SU-DHL-6 (cell line): Measurements from ENCODE around the gene ADPRHL1.

ENCODE experiments used
- H2AFZ ChIP-seq: fragments of 200-600 bp; sonication (generic); 2 replicates; pipeline ENCODE4 v1.6.1; 2014; ENCODE audit warnings: low read depth, mild to moderate bottlenecking, moderate library complexity, mixed read lengths, antibody characterized with exemption, low read length; ENCODE audit not compliant: severe bottlenecking
- H3F3A ChIP-seq: fragments of 200-600 bp; shearing (Covaris generic); 2 replicates; pipeline ENCODE4 v1.6.0; 2016; ENCODE audit warnings: antibody characterized with exemption, mild to moderate bottlenecking; ENCODE audit not compliant: insufficient read depth
- H3K27ac ChIP-seq: fragments of 200-600 bp; sonication (generic); 2 replicates; pipeline ENCODE4 v1.5.1; 2016; ENCODE audit warnings: low read depth, mild to moderate bottlenecking, low read length, moderate library complexity, mixed read lengths
- H3K27me3 ChIP-seq: fragments of 200-600 bp; sonication (generic), shearing (Covaris generic); 2 replicates; pipeline ENCODE4 v1.6.0; 2014; ENCODE audit warnings: mild to moderate bottlenecking, low read length
- H3K36me3 ChIP-seq: fragments of 200-600 bp; sonication (generic); 2 replicates; pipeline ENCODE4 v1.6.1; 2014; ENCODE audit warnings: mild to moderate bottlenecking, low read length, mixed read lengths
- H3K4me2 ChIP-seq: fragments of 300-600, 200-600 bp; shearing (Covaris generic), sonication (generic); 2 replicates; pipeline ENCODE4 v1.6.0; 2014; ENCODE audit warnings: low read length, low read depth, mild to moderate bottlenecking; ENCODE audit not compliant: poor library complexity, severe bottlenecking
- H3K4me3 ChIP-seq: fragments of 200-600 bp; sonication (generic); 2 replicates; pipeline ENCODE4 v1.5.1; 2014; ENCODE audit warnings: antibody characterized with exemption, low read length, mild to moderate bottlenecking, mixed read lengths; ENCODE audit not compliant: insufficient read depth, poor library complexity, severe bottlenecking
- H3K79me2 ChIP-seq: fragments of 200-600 bp; sonication (generic); 2 replicates; pipeline ENCODE4 v1.6.1; 2014; ENCODE audit warnings: mild to moderate bottlenecking, low read length, moderate library complexity; ENCODE audit not compliant: insufficient read depth
- H3K9ac ChIP-seq: fragments of 200-600 bp; sonication (generic); 2 replicates; pipeline ENCODE4 v1.7.0; 2014; ENCODE audit warnings: mild to moderate bottlenecking, low read length
- H3K9me2 ChIP-seq: fragments of 200-600 bp; sonication (generic); replicated peaks from 2 replicates; pipeline ENCODE4 v1.6.1; 2014; ENCODE audit warnings: low read length; ENCODE audit not compliant: insufficient read depth
- H3K9me3 ChIP-seq: fragments of 200-600 bp; sonication (generic); 2 replicates; pipeline ENCODE4 v1.6.1; 2014; ENCODE audit warnings: low read length, mixed read lengths; ENCODE audit not compliant: insufficient read depth
- H4K20me1 ChIP-seq: fragments of 200-600 bp; sonication (generic); 2 replicates; pipeline ENCODE4 v1.6.1; 2014; ENCODE audit warnings: low read depth, mild to moderate bottlenecking, antibody characterized with exemption, low read length, moderate library complexity, mixed read lengths
- CTCF ChIP-seq: fragments of 200-600 bp; sonication (generic); IDR thresholded peaks from one replicate; pipeline ENCODE4 v1.5.1; 2017; ENCODE audit warnings: antibody characterized with exemption, mild to moderate bottlenecking, low read length, moderate library complexity; ENCODE audit not compliant: insufficient read depth, poor library complexity, severe bottlenecking
- EZH2phosphoT487 ChIP-seq: fragments of 200-600 bp; sonication (generic), shearing (Covaris generic); conservative IDR thresholded peaks from 2 replicates; pipeline ENCODE4 v1.6.1; 2018; ENCODE audit warnings: mild to moderate bottlenecking, antibody characterized with exemption, low read length, moderate library complexity, mixed read lengths

The ADPRHL1 gene

DNA sequence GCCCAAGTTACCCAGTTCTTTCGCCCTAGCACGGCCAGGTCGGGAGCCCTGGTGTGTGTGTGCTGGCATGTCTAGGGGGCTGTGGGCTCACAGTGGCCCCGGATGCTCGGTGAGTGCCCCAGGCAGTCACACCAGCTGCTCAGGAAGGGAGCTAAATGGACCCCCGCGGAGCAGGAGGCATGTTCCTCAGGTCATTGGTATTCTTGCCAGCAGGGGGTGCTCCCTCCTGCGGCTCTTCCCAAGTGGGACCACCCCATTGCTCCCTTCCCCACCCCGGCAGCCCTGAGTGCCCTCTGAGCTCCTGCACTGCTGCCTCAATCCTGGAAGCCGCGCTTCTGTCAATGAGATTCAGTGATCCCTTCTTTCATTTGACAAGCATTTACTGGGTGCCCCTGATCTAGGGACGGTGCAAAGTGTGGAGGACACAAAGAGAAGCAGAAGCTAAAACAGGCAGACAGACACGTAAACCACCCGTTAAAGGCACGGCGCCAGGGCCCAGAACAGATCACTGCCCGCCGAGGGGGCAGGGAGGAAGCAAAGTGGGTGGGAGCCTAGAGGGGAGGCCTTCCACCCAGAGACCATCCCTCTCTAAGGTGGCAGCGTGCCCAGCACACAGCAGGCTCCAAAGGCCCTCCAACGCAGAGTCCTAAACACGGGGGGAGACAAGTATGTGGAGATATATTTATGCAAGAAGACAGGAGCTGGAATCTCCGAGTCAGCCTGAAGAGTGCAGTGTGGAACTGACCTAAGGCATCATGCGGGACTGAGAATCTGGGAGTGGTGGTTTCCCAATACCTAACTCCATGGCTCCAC, 5.2 kb upstream of the ADPRHL1 start:
- Histone ChIP-seq H3K9me2 (no peaks in the 10 kb centered on the region), H2AFZ (no peak overlapping the region), H3F3A (no peaks in the 10 kb centered on the region)

GRCh38 chr13:113457510-113457909, 4.2 kb upstream of the ADPRHL1 start:
- no peaks in the 10 kb centered on the region for H3K9me2 ChIP-seq
- no peak overlapping the region for H2AFZ ChIP-seq
- no peaks in the 10 kb centered on the region for H3K9me3 ChIP-seq
- no peaks in the 10 kb centered on the region for H4K20me1 ChIP-seq
- TF ChIP-seq CTCF = no peak
- no peak for TF ChIP-seq EZH2phosphoT487
- H3K4me3 ChIP-seq = no peak overlapping the region
- H3F3A ChIP-seq = peaks cover 2% of the 10 kb centered on the region; the same call in 1 of the 2 replicates
- no peak overlapping the region for H3K27ac ChIP-seq
- no peak overlapping the region for H3K9ac ChIP-seq
- H3K4me2 ChIP-seq = no peak overlapping the region
- H3K27me3 ChIP-seq = no peaks in the 10 kb centered on the region
- no peaks in the 10 kb centered on the region; the same call in 1 of the 2 replicates for H3K36me3 ChIP-seq
- H3K79me2 ChIP-seq = no peaks in the 10 kb centered on the region

More for the DNA sequence above, 5.2 kb upstream of the ADPRHL1 start:
- Histone ChIP-seq H3K9ac (no peak overlapping the region), H4K20me1 (no peaks in the 10 kb centered on the region), H3K9me3 (no peaks in the 10 kb centered on the region), H3K27ac (no peak overlapping the region), H3K4me2 (no peak overlapping the region), H3K4me3 (no peak overlapping the region), H3K79me2 (no peaks in the 10 kb centered on the region), H3K27me3 (no peaks in the 10 kb centered on the region), H3K36me3 (no peaks in the 10 kb centered on the region; the same call in 1 of the 2 replicates)
- TF ChIP-seq CTCF = peak; percentile 30
- no peak for TF ChIP-seq EZH2phosphoT487

- H3K36me3 ChIP-seq = no peaks in the 10 kb centered on the region; the same call in 1 of the 2 replicates
These were observed 2.9 kb upstream of the ADPRHL1 start for GRCh38 chr13:113456116-113456702.

More at GRCh38 chr13:113456116-113456702, 2.9 kb upstream of the ADPRHL1 start:
- H3K9me3 ChIP-seq = no peaks in the 10 kb centered on the region
- no peaks in the 10 kb centered on the region for H3K79me2 ChIP-seq
- H3F3A ChIP-seq = peaks cover 4% of the 10 kb centered on the region; the same call in 1 of the 2 replicates
- H3K9me2 ChIP-seq = no peaks in the 10 kb centered on the region
- TF ChIP-seq CTCF (no peak), EZH2phosphoT487 (no peak)
- H3K27me3 ChIP-seq = no peaks in the 10 kb centered on the region
- no peak overlapping the region for H2AFZ ChIP-seq
- H3K4me3 ChIP-seq = no peak overlapping the region
- no peaks in the 10 kb centered on the region for H4K20me1 ChIP-seq
- H3K4me2 ChIP-seq = no peak overlapping the region
- no peak overlapping the region for H3K9ac ChIP-seq
- H3K27ac ChIP-seq = no peak overlapping the region
